ENCODE data around the gene SPECC1.
"Not testable (repeated sequence)": the region's sequence is repeated elsewhere in the genome, so short reads cannot be mapped to it uniquely, and the experiment has no call there.

Gene SPECC1

GRCh38 chr17:20010099-20010863, 1.1 kb downstream of the SPECC1 start:
- peak; percentile 86 for DNase-seq (ENCODE audit: low spot score)

DNA sequence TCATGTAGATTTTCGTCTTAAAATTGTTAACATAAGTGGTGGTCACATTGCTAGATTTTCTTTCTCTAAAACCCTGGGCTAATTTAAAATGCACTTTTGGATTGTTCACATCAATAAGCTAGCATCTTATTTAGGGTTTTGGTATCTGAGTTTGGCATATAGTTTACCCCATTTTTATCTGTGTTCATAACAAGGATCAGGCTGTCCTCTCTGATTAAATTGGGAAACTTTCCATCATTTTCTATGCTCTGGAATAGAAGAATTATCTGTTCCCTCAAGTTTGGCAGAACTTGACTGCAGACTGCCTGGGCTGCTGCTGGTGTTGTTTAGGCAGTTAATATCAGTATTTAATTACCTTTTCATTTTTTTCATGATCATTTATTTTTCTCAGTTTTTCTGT, 1.8 kb downstream of the SPECC1 start:
- no peak for DNase-seq (ENCODE audit: low spot score)

DNA sequence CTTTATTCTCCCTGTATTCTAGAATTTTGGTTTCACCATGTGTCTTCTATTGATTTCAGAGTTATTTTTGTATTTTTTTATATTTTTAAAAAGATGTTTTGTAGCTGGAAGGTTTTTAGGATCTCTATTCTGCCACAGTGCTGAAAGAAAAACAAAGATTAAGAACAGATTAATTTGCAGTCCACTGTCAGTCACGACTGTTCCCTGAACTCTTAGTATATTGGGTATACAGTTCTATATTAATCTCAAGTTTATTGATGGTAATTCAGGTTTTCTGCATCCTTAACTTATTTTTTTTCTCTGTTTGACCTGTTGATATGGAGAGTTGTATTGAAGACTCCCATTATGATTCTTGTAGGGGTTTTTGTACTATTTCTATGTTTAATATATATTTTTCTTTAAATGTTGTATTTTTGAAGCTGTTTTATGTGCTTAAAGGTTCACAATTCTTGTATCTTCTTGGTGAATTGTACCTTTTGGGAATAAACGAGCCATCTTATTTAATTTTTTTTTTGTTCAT, 2.9 kb downstream of the SPECC1 start:
- no peak for DNase-seq (ENCODE audit: low spot score)

- not testable (repeated sequence) for DNase-seq (ENCODE audit: low spot score)
These were observed 7.4 kb downstream of the SPECC1 start for GRCh38 chr17:20016475-20016992.

DNA sequence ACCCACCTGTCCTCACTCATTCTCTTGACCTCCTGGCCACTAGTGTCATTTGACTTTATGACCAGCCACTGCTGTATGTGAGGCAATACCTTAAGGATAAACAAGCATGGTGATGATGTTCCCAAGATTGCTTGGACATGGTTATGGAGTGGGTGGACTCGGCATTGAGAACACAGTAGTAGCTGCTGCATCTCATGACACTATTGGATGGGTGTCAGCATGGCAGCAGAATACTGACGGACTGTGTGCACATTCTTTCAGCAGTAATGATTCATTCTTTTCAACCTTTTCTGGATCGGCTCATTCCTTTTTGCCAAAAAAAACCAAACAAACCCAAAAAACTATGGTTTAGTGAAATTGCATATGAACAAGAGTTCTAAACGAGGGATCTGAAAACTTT, 13.5 kb downstream of the SPECC1 start:
- no peak for DNase-seq (ENCODE audit: low spot score)

- no peak for DNase-seq (ENCODE audit: low spot score)
These were observed 17.8 kb downstream of the SPECC1 start for GRCh38 chr17:20026960-20027359.

DNA sequence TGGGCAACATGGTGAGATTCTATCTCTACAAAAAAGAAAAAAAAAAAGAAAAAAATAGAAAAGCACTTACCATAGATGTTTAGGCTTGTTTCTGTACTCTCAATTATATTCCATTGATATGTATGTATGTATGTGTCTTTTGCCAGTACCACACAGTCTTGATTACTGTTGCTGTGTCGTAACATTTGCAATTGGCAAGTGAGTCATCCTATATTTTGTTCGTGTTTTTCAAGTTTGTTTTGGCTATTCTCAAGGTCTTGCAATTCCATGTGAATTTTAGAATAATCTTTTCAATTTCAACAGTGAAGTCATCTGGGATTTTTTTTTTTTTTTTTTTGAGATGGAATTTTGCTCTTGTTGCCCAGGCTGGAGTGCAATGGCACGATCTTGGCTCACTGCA, 19.3 kb downstream of the SPECC1 start:
- no peak for DNase-seq (ENCODE audit: low spot score)

DNA sequence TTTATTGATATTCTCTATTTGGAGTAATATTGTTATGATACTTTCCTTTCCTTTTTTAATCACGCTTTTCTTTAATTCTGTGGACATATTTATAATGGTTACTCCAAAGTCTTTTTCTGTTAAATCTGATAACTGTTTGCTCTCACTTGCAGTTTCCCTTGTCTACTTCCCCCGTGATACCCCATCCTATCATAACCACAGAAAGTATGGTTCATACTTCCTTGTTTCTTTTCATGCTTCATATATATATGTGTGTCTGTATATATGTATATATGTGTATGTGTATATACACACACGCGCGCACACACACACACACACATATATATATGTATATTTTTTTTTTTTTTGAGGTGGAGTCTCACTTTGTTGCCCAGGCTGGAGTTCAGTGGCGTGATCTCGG, 23.5 kb downstream of the SPECC1 start:
- no peak for DNase-seq (ENCODE audit: low spot score)

DNA sequence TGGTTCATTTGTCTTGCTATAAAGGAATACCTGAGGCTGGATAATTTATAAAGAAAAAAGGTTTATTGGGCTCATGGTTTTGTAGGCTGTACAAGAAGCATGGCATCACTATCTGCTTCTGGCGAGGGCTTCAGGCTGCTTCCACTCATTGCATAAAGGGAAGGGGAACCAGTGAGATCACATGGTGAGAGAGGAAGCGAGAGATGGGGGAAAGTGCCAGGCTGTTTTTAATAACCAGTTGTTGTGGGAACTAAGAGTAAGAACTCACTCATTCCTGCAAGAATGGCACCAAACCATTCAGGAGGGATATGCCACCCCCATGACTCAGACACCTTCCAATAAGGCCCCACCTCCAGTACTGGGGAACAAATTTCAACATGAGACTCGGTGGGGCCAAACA, 24.3 kb downstream of the SPECC1 start:
- no peak for DNase-seq (ENCODE audit: low spot score)

DNA sequence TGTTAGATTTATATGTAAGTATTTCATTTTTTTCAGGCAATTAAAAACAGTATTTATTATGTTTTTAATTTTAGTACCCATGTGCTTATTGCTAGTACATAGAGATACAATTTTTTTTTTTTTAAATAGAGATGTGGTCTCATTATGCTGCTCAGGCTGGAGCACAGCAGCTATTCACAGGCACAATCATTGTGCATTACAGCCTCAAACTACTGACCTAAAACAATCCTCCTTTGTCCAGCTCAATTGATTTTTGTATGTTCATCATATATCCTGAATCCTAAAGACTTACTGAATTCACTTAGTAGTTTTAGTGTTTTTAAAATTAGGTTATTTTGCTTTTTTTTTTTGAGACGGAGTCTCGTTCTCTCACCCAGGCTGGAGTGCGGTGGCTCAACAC, 26.3 kb downstream of the SPECC1 start:
- peak; percentile 22 for DNase-seq (ENCODE audit: low spot score)

DNA sequence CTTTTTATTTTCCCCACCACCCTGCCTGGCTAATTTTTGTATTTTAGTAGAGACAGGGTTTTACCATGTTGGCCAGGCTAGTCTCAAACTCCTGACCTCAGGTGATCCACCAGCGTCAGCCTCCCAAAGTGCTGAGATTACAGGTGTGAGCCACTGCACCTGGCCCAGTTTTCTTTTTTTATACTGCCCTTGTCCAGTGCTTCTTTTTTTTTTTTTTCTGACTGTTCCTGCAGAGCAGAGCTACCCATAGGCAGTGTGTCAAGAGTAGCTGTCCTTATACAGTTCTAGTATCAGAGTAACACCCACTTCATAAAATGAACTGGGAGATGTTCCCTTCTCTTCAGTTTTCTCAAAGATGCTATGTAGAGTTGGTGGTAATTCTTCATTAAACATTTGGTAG, 28.1 kb downstream of the SPECC1 start:
- DNase-seq (ENCODE audit: low spot score), result not testable (repeated sequence)

GRCh38 chr17:20039037-20039436, 29.9 kb downstream of the SPECC1 start:
- no peak for DNase-seq (ENCODE audit: low spot score)

DNA sequence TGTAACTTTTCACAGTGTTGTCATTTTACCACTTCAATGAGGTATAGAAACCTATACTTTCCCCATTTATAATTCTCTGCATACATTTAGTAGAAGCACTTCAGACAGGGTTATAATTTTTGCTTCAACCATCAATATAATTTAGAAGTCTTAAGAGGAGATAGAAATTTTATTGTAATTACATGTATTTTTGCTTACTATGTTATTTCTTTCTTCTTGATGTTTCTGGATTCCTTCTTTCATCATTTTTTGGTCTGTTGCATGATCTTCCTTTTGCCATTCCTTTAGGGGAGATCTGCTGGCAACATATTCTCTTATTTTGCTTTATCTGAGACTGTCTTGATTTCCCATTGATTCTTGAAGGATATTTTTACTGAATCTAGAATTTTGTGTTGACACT, 31.1 kb downstream of the SPECC1 start:
- DNase-seq (ENCODE audit: low spot score), result no peak

- no peak for DNase-seq (ENCODE audit: low spot score)
These were observed 33.9 kb downstream of the SPECC1 start for GRCh38 chr17:20043021-20043420.

DNA sequence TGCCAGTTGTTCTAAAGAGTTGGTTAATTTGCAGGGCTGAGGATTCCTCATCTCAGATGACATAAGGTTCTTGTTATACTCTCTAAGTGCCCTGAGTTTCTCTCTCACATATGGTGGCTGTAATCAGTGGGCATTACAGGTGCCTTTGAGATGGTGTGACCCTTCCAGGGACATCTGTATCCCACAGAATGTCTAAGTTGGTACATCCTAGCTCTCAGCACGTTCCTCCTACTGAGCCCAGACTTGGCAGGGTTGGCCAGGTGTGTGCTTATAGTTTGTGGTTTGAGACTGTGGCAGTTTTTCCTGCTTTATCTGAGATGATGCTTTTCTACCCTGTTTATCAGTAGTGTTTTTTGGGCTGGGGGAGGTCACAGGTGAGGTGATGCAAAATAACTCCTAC, 36.3 kb downstream of the SPECC1 start:
- no peak for DNase-seq (ENCODE audit: low spot score)

GRCh38 chr17:20046629-20047028, 37.5 kb downstream of the SPECC1 start:
- no peak for DNase-seq (ENCODE audit: low spot score)

DNA sequence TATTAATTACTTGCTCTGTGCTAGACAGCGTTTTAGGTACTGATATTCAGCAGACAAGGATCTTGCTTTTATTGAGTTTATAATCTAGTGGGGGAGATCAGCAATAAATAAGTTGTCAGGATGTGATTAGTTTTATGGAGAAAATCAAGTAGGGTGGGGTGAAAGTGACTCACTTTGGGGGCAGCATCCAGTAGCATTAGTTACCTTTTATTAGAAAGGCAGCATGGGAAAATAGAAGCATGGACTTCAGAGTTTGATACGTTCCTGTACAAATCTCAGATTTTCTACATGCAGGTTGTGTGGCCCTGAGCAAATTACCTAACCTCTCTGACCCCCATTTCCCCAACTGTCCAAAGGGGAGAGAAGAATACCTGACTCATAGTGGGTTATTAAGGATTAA, 42.5 kb downstream of the SPECC1 start:
- DNase-seq (ENCODE audit: low spot score), result no peak

DNA sequence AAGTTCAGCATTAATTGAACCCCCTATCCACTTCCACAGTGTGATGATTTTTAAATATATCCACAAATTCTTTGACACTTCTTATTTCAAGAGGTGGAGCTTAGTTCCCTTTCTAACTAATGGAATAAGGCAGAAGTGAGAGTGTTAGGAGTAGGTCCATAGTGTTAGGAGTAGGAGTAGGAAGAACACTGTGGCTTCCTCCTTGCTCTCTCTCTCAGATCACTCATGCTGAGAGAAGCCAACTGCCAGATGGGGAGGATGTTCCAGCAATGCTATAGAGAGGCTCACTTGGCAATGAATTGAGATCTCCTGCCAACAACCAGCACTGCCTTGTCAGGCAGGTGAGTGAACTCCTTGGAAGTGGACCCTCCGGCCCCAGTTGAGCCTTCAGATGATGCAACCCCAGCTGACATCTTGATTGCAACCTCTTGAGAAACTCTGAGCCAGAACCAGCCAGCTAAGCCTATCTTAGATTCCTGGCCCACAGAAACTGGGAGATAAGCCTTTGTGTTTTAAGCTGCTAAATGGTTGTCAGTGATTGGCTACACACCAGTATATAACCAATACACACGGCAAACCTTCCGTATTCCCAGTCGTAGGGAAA, 44.3 kb downstream of the SPECC1 start:
- DNase-seq (ENCODE audit: low spot score), result peak; percentile 47

DNA sequence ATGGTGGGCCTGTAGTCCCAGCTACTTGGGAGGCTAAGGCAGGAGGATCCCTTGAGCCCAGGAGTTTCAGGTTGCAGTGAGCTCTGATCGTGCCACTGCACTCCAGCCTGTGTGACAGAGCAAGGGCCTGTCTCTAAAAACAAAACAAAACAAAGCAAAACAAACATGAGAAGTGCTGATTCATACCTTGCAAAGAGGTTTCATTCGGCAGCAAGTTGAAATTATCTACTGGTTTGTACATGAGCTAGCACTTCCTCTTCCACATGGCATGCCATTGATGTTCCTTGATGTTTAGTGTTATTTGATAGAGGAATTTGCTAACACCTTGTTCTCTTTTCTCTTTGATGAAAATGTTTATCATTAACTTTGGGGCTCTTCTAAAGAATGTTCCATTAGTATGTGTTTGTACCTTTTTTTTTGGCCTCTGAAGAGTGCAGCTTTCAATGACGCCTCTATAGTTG, 50.6 kb downstream of the SPECC1 start:
- no peak for DNase-seq (ENCODE audit: low spot score)

DNA sequence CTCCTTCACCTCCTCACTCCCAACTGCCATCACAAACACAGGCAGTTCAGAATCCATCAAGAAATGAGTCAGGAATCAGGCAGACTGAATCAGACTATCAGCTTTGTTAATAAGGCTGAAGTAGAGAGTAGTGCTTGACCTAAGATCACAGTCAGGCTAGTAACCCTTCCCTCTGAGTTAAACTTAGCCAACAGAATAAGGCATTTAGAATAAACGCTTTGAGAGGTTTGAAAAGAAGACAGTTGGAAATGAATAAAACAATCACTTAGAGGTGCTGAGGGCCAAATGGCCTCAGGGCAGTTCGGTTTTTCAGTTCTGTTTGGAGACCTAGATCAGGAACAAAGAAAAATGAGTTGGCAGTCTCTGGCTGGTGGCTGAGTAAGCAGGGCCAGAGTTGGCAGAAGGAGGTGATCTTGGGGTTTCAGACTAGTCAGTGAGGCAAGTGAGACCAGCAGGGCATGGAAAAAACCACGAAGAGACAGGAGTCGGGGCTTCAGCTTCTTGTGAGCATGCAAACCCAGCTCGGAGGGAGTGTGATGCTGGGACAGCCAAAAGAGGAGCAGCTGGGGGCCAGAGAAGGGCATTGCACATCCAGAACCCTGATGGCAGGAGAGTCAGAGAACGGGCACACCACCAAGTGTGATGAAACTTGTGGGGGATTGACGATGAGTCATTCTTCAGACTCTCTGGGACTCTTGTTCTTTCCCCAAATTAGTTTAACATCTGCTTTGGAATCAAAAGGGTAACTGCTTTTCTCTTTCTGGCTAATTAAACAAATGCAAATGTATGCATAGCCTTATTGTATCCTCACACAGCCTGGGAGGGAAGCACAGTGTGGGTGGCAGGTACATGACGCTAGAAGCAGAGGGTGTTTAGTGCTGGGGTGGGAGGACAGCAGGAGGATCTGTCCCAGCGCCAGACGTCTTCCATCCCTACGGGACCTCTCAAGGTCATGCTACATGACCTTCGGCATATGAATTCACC, 54.8 kb downstream of the SPECC1 start:
- peak; percentile 82 for DNase-seq (ENCODE audit: low spot score)

DNA sequence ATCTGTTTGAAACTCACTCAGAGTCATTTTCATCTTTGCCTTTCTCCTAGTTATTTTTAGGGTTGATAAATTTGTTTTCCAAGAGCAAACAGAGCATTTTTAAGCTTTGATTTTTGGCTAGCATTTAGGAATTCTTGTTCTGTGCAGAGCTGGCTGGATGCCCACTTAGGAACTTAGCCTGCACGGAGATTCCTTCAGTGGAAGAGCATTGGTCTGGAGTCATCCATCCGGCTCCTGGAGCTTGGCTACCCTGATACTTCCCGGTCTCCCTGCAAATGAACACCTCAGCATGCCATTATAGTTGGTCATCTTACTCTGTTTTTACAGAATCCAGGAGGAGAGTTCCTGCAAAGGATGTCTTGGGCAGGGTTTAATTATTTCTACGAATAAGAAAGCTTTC, 57.1 kb downstream of the SPECC1 start:
- peak; percentile 42 for DNase-seq (ENCODE audit: low spot score)

DNA sequence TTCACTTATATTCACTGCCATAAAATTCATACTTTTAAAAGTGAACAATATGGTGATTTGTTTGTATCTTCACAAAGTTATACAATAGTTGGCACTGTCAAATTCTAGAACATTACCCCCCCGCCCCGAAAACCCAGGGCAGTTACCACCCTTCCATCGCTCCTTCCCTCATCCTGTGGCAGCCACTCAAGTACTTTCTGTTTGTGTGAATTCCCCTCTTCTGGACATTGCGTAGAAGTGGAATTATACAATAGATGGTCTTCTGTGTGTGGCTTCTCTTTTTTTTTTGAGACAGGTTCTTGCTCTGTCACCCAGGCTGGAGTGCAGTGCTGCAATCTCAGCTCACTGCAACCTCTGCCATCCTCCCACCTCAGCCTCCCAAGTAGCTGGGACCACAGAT, 58.6 kb downstream of the SPECC1 start:
- DNase-seq (ENCODE audit: low spot score), result no peak

Measured in Ammon's horn (tissue), 1 donor.